ENCODE results near the gene SPAG16.

GRCh38 chr2:213678437-213679218 is 394.4 kb downstream of the SPAG16 start:
- TF ChIP-seq, protein P1, sequence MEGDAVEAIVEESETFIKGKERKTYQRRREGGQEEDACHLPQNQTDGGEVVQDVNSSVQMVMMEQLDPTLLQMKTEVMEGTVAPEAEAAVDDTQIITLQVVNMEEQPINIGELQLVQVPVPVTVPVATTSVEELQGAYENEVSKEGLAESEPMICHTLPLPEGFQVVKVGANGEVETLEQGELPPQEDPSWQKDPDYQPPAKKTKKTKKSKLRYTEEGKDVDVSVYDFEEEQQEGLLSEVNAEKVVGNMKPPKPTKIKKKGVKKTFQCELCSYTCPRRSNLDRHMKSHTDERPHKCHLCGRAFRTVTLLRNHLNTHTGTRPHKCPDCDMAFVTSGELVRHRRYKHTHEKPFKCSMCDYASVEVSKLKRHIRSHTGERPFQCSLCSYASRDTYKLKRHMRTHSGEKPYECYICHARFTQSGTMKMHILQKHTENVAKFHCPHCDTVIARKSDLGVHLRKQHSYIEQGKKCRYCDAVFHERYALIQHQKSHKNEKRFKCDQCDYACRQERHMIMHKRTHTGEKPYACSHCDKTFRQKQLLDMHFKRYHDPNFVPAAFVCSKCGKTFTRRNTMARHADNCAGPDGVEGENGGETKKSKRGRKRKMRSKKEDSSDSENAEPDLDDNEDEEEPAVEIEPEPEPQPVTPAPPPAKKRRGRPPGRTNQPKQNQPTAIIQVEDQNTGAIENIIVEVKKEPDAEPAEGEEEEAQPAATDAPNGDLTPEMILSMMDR (IDR thresholded peaks at IDR 0.05) = no peak
- TF ChIP-seq ZNF302 (CRISPR knock-in tag; IDR thresholded peaks at IDR 0.05) = no peak
- no peak for TF ChIP-seq MYC (IDR thresholded peaks at IDR 0.05; ENCODE audit: borderline replicate concordance, low read length)
- TF ChIP-seq, protein P2, sequence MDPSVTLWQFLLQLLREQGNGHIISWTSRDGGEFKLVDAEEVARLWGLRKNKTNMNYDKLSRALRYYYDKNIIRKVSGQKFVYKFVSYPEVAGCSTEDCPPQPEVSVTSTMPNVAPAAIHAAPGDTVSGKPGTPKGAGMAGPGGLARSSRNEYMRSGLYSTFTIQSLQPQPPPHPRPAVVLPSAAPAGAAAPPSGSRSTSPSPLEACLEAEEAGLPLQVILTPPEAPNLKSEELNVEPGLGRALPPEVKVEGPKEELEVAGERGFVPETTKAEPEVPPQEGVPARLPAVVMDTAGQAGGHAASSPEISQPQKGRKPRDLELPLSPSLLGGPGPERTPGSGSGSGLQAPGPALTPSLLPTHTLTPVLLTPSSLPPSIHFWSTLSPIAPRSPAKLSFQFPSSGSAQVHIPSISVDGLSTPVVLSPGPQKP (IDR thresholded peaks at IDR 0.05; ENCODE audit: low read depth, low read length) = no peak
- TF ChIP-seq POLR2AphosphoS2 (conservative IDR thresholded peaks at IDR 0.05; ENCODE audit: low read length) = no peak
- TF ChIP-seq POLR2A (IDR thresholded peaks at IDR 0.05; ENCODE audit: low read length) = no peak
- TF ChIP-seq NFE2L2 (conservative IDR thresholded peaks at IDR 0.05; ENCODE audit: low read length) = no peak
- no peak for TF ChIP-seq CBX8 (IDR thresholded peaks at IDR 0.05)
- no peak for TF ChIP-seq SMC3 (IDR thresholded peaks at IDR 0.05)
- TF ChIP-seq REST (IDR thresholded peaks at IDR 0.05) = no peak
- TF ChIP-seq RAD21 (conservative IDR thresholded peaks at IDR 0.05 in 1 of 2, IDR thresholded peaks at IDR 0.05 in 1 of 2) = no peak
- TF ChIP-seq, protein P3, sequence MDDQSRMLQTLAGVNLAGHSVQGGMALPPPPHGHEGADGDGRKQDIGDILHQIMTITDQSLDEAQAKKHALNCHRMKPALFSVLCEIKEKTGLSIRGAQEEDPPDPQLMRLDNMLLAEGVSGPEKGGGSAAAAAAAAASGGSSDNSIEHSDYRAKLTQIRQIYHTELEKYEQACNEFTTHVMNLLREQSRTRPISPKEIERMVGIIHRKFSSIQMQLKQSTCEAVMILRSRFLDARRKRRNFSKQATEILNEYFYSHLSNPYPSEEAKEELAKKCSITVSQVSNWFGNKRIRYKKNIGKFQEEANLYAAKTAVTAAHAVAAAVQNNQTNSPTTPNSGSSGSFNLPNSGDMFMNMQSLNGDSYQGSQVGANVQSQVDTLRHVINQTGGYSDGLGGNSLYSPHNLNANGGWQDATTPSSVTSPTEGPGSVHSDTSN (IDR thresholded peaks at IDR 0.05) = no peak
- TF ChIP-seq USF2 (IDR thresholded peaks at IDR 0.05) = no peak
- no peak for TF ChIP-seq CHD2 (IDR thresholded peaks at IDR 0.05; ENCODE audit: low read length, partially characterized antibody)

Data from A549 (cell line).